HG03135 (cell line): ENCODE data around the gene BCL2L1.
"Not testable (repeated sequence)": the region's sequence is repeated elsewhere in the genome, so short reads cannot be mapped to it uniquely, and the experiment has no call there.

Experiments
- ATAC-seq: cut with Tn5 transposase; IDR thresholded peaks from one replicate; pipeline ENCODE4 v1.9.1; 2021; ENCODE audit warnings: mild to moderate bottlenecking, moderate library complexity; ENCODE audit not compliant: unreplicated experiment

BCL2L1 gene

DNA sequence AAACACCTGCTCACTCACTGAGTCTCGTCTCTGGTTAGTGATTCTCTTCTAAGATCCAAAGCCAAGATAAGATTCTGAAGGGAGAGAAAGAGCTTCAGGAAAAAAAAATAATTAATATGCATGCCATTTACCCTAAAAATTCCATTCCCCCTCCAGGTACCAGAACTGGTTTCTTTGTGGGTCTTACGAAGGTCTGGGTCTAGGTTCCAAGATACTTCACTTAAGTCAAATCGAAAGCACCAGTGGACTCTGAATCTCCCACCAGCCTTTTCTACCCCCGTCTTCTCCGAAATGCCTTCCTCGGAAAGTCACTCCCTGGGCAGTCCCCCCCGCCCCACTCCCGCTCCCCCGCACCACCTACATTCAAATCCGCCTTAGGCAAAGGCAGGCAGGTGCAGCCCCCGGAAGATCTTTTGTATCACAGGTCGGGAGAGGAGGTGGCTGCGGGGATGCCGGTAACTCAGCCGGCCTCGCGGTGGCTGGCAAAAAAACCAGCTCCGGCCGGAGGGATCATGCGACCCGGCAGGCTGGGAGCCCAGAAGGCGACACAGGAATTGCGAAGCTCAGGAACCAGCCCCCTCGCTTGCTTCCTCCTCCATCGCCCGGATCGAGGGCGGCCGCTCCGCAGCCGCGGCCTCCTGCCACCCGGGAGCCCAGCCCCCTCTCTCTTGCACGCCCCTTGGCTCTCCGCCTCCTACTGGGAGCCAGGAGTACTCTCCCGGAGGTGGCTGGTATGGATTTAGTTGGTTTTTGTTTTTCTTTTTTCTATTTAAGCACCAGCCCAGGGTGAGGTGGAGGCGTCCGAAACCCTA lies at the start of gene BCL2L1:
Gene BCL2L1, minus strand, starts transcription at position 612 of the 812 bp plus-strand sequence. CDS start 650 bp downstream, outside the sequence.
- peak; percentile 21 for ATAC-seq

DNA sequence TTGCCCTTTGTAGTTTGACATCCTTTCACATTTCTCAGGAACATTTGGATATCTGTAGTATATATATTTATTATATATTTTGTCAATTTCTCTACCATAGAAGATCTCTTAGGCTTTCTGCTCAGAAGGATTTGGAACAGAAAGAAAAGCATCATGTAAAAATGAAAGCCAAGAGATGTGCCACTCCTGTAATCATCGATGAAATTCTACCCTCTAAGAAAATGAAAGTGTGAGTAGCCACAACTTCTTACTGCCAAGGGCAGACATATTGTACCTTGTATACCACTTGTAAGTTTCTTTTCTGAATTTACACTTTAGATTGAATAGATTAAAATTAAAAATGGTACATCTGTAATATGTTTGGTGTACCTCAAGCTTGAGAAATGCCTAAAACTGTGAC lies 47.6 kb upstream of the BCL2L1 start:
- no peak for ATAC-seq

DNA sequence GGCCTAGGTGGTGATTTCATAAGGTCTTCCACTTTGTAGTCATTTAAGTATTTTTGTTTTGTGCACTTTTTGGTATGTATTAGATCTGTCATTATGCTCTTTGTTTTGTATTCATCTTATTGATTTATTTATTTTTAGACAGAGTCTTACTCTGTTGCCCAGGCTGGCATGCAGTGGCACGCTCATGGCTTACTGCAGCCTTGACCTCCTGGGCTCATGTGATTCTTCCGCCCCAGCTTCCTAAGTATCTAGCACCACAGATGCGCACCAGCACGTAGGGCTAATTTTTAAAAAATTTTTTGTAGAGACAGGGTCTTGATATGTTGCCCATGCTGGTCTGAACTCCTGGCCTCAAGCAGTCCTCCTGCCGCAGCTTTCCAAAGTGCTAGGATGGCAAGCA lies 47.0 kb upstream of the BCL2L1 start:
- ATAC-seq, result no peak

DNA sequence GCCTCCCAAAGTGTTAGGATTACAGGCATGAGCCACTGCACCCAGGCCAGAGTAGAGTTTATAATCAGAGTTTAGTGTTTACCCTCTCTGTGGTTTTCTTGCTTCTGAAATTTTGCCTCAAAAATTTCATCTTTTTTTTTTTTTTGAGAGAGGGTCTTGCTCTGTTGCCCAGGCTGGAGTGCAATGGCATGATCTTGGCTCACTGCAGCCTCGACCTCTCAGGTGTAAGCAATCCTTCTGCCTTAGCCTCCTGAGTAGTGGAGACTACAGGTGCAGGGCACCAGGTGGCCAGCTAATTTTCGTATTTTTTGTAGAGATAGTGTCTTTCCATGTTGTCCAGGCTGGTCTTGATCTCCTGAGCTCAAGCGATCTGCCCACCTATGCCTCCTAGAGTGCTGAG lies 45.1 kb upstream of the BCL2L1 start:
- no peak for ATAC-seq

DNA sequence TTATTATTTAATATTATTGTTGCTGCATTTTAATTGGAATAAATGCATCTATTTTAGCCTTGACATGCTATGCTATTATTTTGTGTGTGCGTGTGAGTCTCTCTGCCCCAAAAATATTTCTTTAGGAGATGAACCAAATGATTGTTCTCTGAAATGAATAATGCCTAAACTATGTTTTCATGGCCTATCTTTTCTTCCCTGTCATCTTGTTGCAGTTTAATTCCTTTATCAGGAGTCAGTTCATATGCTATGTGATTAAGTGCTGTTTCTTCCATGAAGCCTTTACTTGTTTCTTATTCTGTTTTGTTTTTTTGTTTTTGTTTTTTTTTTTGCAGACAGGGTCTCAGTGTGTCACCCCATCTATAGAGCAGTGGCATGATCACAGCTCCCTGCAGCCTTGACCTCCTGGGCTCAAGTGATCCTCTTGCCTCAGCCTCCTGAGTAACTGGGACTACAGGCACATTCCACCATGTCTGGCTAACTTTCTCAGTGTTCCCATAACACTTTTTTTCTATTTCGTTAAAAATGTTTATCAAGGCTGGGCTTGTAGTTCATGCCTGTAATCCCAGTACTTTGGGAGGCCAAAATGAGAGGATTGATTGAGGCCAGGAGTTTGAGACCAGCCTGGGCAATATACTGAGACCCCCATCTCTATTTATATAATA lies 42.1 kb upstream of the BCL2L1 start:
- no peak for ATAC-seq

DNA sequence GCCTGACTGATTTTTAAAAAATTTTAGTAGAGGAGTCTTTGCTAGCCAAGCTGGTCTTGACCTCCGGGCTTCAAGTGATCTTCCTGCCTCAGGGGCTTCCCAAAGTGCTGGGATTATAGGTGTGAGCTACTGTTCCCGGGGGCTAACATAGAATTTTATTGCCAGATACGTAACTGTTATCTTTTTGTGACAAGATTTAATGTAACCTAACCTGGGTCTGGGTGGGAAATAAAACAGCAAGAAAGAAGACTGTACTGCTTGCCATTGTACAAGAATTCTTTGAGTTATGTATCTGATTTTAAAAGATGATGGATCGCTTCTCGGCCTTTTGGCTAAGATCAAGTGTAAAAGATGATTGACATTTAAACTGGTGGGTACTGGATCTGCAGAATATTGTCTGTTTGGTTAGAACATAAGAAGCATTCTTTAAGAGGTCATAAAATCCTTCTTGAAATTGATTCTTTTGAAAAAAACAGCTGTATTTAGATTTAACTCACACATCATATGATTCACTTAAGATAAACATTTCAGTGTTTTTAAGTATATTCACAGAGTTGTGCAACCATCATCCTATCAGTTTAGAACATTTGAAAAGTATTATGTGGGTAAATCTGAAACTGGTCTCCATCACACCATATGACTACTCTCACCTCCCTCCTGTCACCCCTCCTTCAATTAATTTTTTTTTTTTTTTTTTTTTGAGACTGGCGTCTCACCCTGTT lies 38.0 kb upstream of the BCL2L1 start:
- ATAC-seq, result no peak

DNA sequence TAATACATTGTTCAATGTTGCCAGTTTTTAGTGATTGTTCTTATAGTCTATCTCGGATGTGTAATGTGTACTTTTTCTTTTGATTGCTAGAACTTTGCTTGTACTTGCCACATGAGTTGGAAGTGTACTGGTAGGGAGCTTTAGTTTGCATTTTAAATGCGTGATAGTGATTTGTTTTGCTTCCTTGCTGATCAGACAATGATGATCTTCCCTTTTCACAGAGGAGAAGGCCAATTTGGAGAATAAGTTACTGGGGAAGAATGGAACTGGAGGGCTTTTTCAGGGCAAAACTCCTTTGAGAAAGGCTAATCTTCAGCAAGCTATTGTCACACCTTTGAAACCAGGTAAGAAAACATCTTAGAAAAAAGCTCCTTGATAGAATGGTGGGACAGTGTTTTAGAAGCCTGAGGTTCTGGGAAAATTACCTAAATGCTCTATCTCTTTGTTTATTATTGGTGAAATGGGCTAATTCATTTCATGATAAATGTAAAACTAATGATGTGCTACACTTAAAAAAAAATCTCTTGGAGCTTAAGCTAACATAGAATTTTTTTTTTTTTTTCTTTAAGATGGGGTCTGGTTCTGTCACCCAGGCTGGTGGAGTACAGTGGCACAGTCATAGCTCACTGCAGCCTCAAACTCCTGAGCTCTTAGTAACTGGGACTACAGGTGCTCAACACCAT lies 37.3 kb upstream of the BCL2L1 start:
- no peak for ATAC-seq

DNA sequence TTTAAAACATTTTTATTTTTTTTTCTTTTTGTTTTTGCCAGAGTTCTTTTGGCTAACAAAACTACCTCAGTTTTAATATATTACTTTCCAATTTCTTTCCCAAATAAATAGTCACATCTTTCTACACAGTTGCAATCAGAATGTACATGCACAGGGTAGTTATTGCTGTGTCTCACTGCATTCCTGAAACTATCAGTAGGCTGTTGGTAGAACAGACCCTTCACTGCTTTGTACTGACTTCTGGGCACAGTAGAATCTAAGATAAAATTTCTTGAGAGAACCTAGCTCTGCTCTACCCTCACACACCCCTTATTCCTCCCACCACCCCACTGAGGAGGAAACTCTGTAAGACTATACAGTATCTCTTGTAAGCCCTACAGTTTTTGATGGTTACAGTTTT lies 36.3 kb upstream of the BCL2L1 start:
- ATAC-seq, result no peak

DNA sequence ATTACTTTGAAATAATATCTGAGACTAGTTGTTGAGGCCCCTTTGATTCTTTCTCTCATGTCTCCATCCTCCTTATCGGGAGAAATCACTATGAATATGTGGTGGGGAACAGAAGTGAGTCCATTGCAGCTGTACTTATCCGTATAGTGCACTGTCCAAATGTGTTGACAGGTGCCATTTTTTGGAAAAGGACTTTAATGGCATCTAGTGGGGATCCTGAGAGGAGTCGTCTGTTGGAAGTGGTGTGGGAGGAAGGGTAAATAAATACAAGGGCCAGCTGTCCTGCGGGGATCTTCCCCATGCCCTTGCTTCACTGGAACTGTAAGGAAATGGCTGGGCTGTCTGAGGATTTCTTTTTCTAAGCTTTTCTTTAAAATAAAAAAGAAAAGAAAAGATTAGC lies 35.9 kb upstream of the BCL2L1 start:
- ATAC-seq, result no peak

DNA sequence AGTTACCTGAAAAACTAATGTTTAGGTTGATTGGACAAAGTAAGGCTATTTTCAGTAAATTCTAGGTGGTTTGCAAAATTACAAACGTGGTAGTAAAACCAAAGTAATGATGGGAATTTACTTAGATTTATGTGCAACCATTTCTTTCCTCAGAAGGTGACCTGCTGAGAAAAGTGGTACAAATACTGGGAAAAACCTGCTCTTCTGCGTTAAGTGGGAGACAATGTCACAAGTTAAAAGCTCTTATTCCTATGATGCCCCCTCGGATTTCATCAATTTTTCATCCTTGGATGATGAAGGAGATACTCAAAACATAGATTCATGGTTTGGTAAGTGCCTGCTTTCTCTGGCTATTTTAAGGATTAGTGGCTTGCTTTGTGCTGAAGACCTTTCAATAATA lies 34.6 kb upstream of the BCL2L1 start:
- no peak for ATAC-seq

DNA sequence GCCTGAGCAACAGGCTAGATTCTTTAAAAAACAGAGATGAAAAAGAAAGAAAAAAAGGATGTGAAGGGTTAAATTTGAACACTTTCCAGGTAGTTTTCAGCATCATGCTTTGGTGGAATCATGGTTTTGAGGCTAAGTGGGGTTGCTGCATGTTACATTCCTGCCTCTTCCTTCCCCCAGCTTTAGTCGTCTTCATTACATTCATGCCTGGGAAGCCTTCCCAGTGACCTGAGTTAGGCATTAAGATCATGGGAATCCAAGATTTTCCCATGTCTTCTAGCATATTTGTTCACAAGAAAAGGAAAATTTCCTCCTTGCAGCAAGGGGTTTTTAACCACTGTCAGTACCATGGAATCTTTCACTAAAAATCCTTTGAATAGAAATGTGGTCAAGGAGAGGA lies 28.5 kb upstream of the BCL2L1 start:
- no peak for ATAC-seq

DNA sequence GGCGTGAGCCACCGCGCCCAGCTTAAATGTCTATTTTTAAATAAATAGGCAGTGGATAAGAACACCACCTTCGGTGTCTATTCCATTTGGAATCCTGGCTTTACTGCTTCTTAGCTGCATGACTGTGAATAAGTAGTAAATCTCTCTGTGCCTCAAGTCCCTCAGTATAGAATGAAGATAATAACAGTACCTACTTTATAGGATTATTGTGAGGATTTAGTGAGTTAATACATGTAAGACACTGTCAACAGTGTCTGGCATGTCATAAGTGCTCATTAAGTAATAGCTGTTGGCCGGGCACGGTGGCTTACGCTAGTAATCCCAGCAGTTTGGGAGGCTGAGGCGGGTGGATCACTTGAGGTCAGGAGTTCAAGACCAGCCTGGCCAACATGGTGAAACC lies 26.6 kb upstream of the BCL2L1 start:
- no peak for ATAC-seq

DNA sequence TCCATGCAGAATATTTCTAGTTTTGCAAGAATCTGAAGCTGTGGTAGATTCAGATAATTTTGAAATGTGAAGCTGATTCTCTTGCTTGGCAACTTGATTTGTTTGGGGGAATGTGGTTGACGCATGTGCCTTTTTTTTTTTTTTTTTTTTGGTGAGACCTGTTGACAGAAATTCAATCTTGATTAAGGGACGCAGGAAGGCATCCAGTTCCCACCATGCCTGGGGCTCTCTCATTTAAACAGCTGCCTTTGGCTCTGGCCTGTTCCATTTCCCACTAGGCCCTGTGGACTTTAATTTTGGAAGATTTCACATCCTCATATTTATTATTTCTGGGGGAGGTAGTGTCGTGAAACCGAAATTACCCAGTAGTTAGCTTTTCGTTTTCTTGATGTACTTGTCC lies 25.0 kb upstream of the BCL2L1 start:
- no peak for ATAC-seq

DNA sequence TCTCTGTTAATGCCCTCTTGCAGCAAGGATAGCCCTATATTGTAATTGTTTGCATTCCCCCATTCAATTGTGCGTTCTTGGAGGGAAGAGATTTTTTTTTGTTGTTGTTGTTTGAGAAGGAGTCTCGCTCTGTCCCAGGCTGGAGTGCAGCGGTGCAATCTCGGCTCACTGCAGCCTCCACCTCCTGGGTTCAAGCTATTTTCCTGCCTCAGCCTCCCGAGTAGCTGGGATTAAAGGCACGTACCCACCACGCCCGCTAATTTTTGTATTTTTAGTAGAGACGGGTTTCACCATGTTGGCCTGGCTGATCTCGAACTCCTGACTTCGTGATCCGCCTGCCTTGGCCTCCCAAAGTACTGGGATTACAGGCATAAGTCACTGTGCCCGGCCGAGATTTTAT lies 24.4 kb upstream of the BCL2L1 start:
- not testable (repeated sequence) for ATAC-seq

DNA sequence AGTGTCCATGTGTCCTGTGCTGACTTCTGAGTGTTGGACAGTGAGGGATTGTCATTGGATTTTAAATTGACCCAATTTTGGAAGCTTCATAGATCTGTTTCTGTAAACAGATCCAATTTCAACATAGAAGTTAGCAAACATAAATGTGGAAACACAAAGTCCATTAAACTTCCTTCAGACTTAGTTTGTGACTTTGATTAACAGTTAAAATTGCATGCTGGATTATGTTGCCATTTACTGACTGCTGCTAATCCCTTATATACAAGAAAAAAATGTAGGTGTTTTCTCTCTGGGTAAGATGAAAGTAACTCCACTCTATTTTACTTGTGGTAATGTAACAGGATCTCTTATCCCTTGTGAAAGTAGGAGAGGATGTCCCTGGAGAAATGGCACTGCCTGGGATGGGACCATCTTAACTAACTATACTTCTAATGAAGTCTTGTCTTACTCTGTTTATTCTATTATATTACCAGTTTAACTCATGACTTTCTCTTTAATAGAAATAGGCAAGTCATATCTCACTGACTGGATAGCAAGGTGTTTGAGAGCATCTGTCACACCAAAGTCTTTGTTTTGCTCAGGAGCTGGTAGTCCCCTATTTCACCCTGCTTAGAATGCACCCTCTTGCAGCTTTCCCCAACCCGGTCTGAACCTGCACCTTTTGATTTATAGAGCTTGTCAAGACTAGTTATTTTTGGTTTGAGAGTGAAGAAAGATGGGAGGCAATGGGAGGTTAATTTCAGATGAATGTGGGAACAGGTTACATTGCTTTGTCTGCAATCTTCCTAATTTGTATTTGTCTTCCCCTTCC lies 23.6 kb upstream of the BCL2L1 start:
- ATAC-seq, result no peak

DNA sequence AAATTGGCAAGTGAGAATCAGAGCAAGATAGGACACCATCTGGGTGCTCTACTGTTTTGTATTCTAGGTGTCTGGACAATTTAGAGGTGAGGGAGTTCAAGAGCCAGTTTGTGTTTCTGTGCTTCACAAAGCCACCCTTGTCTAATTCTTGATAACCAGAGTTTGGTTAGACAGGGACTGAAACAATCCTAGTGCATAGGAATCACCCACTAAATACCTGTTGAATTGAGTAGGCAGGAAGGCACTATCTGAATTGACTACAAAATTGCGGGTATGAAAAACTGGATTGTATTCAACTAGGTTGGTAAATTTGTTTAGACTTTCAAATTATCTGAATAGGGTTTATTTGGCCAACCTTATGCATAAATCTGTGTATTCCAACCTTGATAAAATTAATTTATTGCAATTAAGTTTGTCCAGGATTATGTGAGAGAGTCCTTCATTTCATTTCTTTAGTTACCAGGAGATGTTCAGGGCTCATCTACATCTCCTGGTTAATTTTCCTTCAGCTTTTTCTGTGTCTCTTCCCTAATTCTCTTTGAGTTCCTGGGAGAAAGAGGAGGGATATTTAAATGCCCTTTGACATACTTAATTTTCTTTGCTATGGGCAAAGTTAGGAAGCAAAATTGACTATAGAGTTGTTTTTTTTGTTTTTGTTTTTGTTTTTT lies 18.1 kb upstream of the BCL2L1 start:
- ATAC-seq, result no peak

DNA sequence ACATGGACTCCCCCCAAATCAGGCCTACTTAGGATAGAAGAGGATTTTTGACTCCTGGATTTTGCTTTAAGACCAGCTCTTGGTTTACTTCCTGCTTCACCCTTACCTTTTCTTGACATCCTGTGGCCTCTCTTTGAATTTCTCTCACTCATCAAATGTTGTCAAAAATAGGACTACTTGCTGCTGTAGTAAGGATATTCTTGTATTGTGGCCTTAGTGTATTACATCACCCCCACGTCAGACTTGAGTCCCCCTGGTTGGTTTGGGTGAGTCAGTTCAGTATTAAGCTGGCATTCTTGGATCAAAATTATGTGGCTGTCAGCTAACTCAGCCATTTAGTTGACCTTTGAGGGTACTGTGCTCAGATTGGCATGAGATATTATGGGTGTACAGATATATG lies 17.5 kb upstream of the BCL2L1 start:
- no peak for ATAC-seq

DNA sequence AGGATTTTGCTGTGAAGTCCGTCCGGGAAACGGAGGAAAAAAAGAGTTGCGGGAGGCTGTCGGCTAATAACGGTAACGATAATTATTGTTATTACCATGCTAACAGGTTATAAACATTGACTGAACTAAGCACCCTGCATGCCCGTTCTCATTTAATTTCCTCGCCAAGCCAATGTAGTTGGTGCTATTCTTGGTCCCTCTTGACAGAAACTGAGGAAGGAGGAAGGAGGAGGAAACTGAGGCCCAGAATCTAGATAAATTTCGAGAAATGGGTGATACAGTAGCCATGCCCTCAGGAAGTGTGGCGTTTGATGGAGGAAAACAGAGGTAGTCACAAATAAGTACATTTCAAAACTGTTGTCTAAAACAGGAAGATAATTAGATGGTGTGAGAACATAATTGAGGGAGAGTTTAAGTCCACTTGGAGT lies 16.9 kb upstream of the BCL2L1 start:
- ATAC-seq, result peak; percentile 10

DNA sequence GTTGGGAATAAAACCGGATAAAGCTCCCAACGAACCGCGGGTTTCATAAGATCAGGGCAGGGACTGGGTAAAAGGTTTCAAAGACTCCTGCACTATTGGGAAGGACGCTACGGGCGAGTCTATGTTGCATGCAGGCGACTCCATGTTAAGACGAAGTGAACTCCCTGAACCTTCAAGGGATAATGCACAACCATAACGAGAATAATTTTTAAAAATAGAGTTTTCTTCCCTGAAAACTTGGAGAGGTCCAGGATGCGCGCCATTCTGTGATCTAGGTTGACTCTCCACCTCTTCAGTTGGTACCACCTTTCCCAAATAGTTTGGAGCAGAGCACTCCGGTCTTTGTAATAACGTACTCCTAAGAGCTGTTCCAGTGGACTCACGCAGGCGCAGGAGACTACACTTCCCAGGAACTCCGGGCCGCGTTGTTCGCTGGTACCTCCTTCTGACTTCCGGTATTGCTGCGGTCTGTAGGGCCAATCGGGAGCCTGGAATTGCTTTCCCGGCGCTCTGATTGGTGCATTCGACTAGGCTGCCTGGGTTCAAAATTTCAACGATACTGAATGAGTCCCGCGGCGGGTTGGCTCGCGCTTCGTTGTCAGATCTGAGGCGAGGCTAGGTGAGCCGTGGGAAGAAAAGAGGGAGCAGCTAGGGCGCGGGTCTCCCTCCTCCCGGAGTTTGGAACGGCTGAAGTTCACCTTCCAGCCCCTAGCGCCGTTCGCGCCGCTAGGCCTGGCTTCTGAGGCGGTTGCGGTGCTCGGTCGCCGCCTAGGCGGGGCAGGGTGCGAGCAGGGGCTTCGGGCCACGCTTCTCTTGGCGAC lies 16.3 kb upstream of the BCL2L1 start, which contains the start of gene TPX2:
Gene TPX2, plus strand, starts transcription at position 562 of the 821 bp plus-strand sequence. CDS start 18,187 bp downstream, outside the sequence.
- peak; percentile 95 for ATAC-seq
